Pancreas (tissue), 10 donors: ENCODE measurements around the gene GCSAML. TPM values are rescaled to one million over a fixed set of nuclear protein-coding genes. Genes with fewer than 3 reads are reported as not detected.

Experiments used
- ATAC-seq, 4 donors: fragments of 200-7000 bp; cut with Tn5 transposase; one replicate each; pipeline versions ENCODE4 v1.8.0 to v1.9.1; 2020; ENCODE audit warnings: mild to moderate bottlenecking in 4 of 4, moderate library complexity in 4 of 4
- DNase-seq, 6 donors: peaks; one replicate each; pipeline ENCODE4 v3.0.0-alpha.2; 2020
- FAIRE-seq: peaks from 2 replicates; lab custom pipeline; 2012; peaks lifted over from hg19 to GRCh38; lab: Jason Lieb, UNC
- H3K27ac ChIP-seq, 4 donors: fragments of 200-600 bp; sonication (generic); 1 replicate in 3 of 4; 2 replicates in 1 of 4; pipeline versions ENCODE4 v1.5.0 to v1.8.0; 2020
- H3K27me3 ChIP-seq, 4 donors: fragments of 200-600 bp; one replicate each; pipeline ENCODE4 v1.8.0; 2021
- H3K36me3 ChIP-seq, 3 donors: fragments of 200-600 bp; sonication (generic) in 1 of 3; one replicate each; pipeline versions ENCODE4 v1.5.0 to v1.8.0; 2020 to 2021
- H3K4me1 ChIP-seq, 3 donors: fragments of 200-600 bp; one replicate each; pipeline ENCODE4 v1.8.0; 2021
- H3K4me3 ChIP-seq, 4 donors: fragments of 200-600 bp; sonication (generic) in 2 of 4; one replicate each; pipeline versions ENCODE4 v1.5.0 to v1.8.0; 2020 to 2021
- H3K9me3 ChIP-seq, 4 donors: fragments of 200-600 bp; one replicate each; pipeline ENCODE4 v1.8.0; 2021
- WGBS, 2 donors: extraction: QIAGEN DNeasy Blood & Tissue Kit; methylation state at CpG; one replicate each; pipeline ENCODE4 v1.1.7; 2013; 5-methylcytosine and 5-hydroxymethylcytosine counted together
- intact Hi-C, 3 donors: fragments of 100-400 bp; cut with DNase I; formaldehyde crosslinking; loops; one replicate each; pipeline versions ENCODE4 v1.11.1 to v1.14.2; 2022
- polyA plus RNA-seq, 2 donors: library from polyadenylated mRNA; stranded (reverse); fragments of 200-250 nt; gene quantifications; one replicate each; pipeline ENCODE4 v1.2.3, GENCODE V29; 2013
- total RNA-seq, 6 donors: library from RNA; stranded (reverse); fragmentation: NEBNext Ultra II Directional in 4 of 6; extraction: Animal tissue kit (Norgen Biotek cat#: 25700) in 4 of 6; gene quantifications; one replicate each; pipeline versions ENCODE4 v1.2.1 to v1.2.4, GENCODE V29; 2021 to 2023
- TF ChIP-seq, protein P1 (sequence below), 4 donors: fragments of 200-600 bp; sonication (generic) in 3 of 4; IDR thresholded peaks; one replicate each; pipeline versions ENCODE4 v1.5.0 to v1.8.0; 2021; ENCODE audit warnings: antibody characterized with exemption in 4 of 4
- donor health status: healthy with polysubstance abuse.
- donor health status: DM: no; HTN: no; CAD: no; lungs with moderate emphysema.
- donor health status: DM: no; HTN: no; CAD: no.
- donor health status: control.
- donor health status: control.
- donor health status: Bipolar disorder and iron deficiency.
- donor health status: DM: yes; HTN: yes; CAD: no.
- donor health status: DM: no; HTN: no; CAD: no.
- donor health status: DM: no; HTN: no; CAD: no.
- donor health status: DM: yes; HTN: yes; CAD: no.

GCSAML gene
- total and polyA plus RNA-seq, 8 donors, result 0.03 to 0.37 (median 0.26) TPM; not detected in 3

- H3K4me1 ChIP-seq, result no peaks in the 10 kb centered on the region
- no peaks in the 10 kb centered on the region for H3K9me3 ChIP-seq
- intact Hi-C loops, result no loop called here
- TF ChIP-seq, protein P1, sequence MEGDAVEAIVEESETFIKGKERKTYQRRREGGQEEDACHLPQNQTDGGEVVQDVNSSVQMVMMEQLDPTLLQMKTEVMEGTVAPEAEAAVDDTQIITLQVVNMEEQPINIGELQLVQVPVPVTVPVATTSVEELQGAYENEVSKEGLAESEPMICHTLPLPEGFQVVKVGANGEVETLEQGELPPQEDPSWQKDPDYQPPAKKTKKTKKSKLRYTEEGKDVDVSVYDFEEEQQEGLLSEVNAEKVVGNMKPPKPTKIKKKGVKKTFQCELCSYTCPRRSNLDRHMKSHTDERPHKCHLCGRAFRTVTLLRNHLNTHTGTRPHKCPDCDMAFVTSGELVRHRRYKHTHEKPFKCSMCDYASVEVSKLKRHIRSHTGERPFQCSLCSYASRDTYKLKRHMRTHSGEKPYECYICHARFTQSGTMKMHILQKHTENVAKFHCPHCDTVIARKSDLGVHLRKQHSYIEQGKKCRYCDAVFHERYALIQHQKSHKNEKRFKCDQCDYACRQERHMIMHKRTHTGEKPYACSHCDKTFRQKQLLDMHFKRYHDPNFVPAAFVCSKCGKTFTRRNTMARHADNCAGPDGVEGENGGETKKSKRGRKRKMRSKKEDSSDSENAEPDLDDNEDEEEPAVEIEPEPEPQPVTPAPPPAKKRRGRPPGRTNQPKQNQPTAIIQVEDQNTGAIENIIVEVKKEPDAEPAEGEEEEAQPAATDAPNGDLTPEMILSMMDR (IDR thresholded peaks at IDR 0.05), result no peak
- peaks cover 0 to 4% (median 0%) of the 10 kb centered on the region in 4 donors for H3K27me3 ChIP-seq
- no peak for ATAC-seq
- WGBS, 2 donors, result 24 to 44% methylated on average over 2 of the region's 2 CpGs
- no peak overlapping the region for H3K27ac ChIP-seq
- H3K4me3 ChIP-seq, result no peak overlapping the region
- no peak for FAIRE-seq
- H3K36me3 ChIP-seq, result no peaks in the 10 kb centered on the region
- no peak for DNase-seq
Measured at GRCh38 chr1:247528812-247529474, 20.0 kb upstream of the GCSAML start.

- intact Hi-C loops, result no loop called here
- WGBS, 2 donors, result 56 to 74% methylated on average over 1 of the region's 1 CpG
- no peak overlapping the region for H3K27ac ChIP-seq
- no peaks in the 10 kb centered on the region for H3K4me1 ChIP-seq
- TF ChIP-seq, protein P1 (IDR thresholded peaks at IDR 0.05), result no peak
- no peaks in the 10 kb centered on the region for H3K36me3 ChIP-seq
- DNase-seq, result no peak
- no peak for FAIRE-seq
- H3K4me3 ChIP-seq, result no peak overlapping the region
- ATAC-seq, result no peak
- H3K27me3 ChIP-seq, result peaks cover 0 to 4% (median 0%) of the 10 kb centered on the region in 4 donors
- no peaks in the 10 kb centered on the region for H3K9me3 ChIP-seq
Measured at GRCh38 chr1:247529771-247530355, 19.1 kb upstream of the GCSAML start.

DNA sequence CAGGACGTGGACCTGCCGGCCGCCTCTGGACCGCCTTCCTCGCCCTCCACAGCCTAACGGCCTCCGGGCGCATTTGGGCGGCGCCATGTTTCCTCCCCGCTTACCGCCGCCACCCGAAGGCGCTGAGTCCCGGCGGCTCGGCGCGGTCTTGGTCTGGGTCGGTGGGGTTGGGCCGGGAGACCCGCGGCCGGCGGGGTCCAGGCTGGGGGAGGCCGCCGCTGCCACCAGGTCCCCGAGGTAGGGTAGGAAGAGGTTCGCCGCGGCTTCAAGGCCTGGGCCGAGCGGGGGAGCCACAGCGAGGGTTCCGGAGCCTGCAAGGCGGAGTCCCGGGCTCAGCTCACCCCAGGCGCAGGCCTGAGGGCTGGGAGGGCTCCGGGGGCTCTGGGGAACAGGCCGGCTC lies 18.1 kb upstream of the GCSAML start:
- Histone ChIP-seq H3K4me3 (no peak overlapping the region), H3K4me1 (no peaks in the 10 kb centered on the region), H3K27me3 (peaks cover 0 to 4% (median 0%) of the 10 kb centered on the region in 4 donors), H3K36me3 (no peaks in the 10 kb centered on the region), H3K27ac (no peak overlapping the region), H3K9me3 (no peaks in the 10 kb centered on the region)
- no peak for ATAC-seq
- peak in 1 of 6 donors; percentile 43 for DNase-seq
- intact Hi-C loops, result no loop called here
- TF ChIP-seq, protein P1 (IDR thresholded peaks at IDR 0.05), result no peak
- FAIRE-seq, result no peak
- WGBS, 2 donors, result 10 to 24% methylated on average over 38 to 41 of the region's 41 CpGs

DNA sequence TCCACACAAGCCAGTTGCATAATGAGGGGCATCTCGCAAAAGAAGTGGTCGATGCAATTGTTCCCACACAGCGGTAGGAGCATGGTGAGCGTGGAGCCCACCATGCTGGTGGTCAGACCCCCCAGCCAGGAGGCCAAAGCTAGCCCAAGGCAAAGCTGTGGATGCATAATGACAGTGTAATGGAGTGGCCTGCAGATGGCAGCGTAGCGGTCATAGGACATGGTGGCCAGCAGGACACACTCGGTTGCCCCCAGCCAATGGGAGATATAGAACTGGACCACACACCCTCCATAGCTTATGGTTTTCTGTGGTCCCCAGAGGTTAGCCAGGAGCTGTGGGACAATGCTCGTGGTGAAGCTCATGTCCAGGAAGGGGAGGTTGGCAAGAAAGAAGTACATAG lies 17.0 kb upstream of the GCSAML start:
- TF ChIP-seq, protein P1 (IDR thresholded peaks at IDR 0.05), result no peak
- no peaks in the 10 kb centered on the region for H3K9me3 ChIP-seq
- DNase-seq (no peak), ATAC-seq (no peak), FAIRE-seq (no peak)
- H3K36me3 ChIP-seq, result no peaks in the 10 kb centered on the region
- no peak overlapping the region for H3K4me3 ChIP-seq
- no peaks in the 10 kb centered on the region for H3K4me1 ChIP-seq
- 82 to 89% methylated on average over 8 of the region's 8 CpGs for WGBS, 2 donors
- intact Hi-C loops, result no loop called here
- no peak overlapping the region for H3K27ac ChIP-seq
- peaks cover 0 to 4% (median 0%) of the 10 kb centered on the region in 4 donors for H3K27me3 ChIP-seq

DNA sequence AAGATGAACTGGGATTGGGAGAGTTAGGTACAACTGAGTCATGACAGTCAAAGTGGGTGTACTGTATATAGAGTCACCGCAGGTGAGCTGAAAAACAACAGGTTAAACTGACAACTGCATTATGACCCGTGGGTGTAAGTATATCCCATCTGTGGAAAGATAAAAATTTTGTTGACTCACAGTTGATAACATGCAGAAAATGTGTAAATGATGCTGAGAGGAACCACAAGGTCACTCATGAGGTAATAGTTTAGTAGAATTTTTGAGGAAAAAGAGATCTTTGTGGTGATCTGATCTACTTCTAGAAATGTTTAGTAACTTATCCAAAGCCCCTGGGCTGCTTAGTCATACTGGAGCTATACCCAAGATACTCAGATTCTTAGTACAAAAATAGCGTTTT lies 13.5 kb upstream of the GCSAML start:
- WGBS, 2 donors, result 40 to 52% methylated on average over 3 of the region's 3 CpGs
- FAIRE-seq (no peak), DNase-seq (no peak), ATAC-seq (no peak)
- no peak overlapping the region for H3K27ac ChIP-seq
- H3K4me3 ChIP-seq, result no peak overlapping the region
- no peaks in the 10 kb centered on the region for H3K36me3 ChIP-seq
- H3K4me1 ChIP-seq, result no peaks in the 10 kb centered on the region
- H3K27me3 ChIP-seq, result peaks cover 0 to 4% (median 0%) of the 10 kb centered on the region in 4 donors
- intact Hi-C loops, result no loop called here
- H3K9me3 ChIP-seq, result no peaks in the 10 kb centered on the region
- TF ChIP-seq, protein P1 (IDR thresholded peaks at IDR 0.05), result no peak
